Osteoblast (primary cell): Measurements from ENCODE around the gene VMAC. TPM values are rescaled to one million over a fixed set of nuclear protein-coding genes. Genes with fewer than 3 reads are reported as not detected.

Experiments
- DNase-seq: peaks from one replicate; pipeline ENCODE4 v3.0.0; 2011; ENCODE audit warnings: low spot score, mixed read lengths; ENCODE audit not compliant: insufficient read length; ENCODE audit errors: missing footprints
- H2AFZ ChIP-seq: 2 replicates; pipeline ENCODE4 v1.6.0; 2011; ENCODE audit warnings: mild to moderate bottlenecking, low read length
- H3K27ac ChIP-seq: 2 replicates; pipeline ENCODE4 v1.5.1; 2011; ENCODE audit warnings: mild to moderate bottlenecking, low read depth, low read length, moderate library complexity
- H3K27me3 ChIP-seq: 2 replicates; pipeline ENCODE4 v1.6.0; 2012; ENCODE audit warnings: mild to moderate bottlenecking, control low read depth, inconsistent platforms, low read length, moderate library complexity; ENCODE audit not compliant: insufficient read depth
- H3K36me3 ChIP-seq: 2 replicates; pipeline ENCODE4 v1.5.1; 2011; ENCODE audit warnings: mild to moderate bottlenecking, low read length, control low read depth, moderate library complexity; ENCODE audit not compliant: insufficient read depth
- H3K4me1 ChIP-seq: 2 replicates; pipeline ENCODE4 v1.5.1; 2011; ENCODE audit warnings: mild to moderate bottlenecking, low read length, control low read depth, moderate library complexity; ENCODE audit not compliant: insufficient read depth
- H3K4me2 ChIP-seq: 2 replicates; pipeline ENCODE4 v1.6.0; 2011; ENCODE audit warnings: mild to moderate bottlenecking, low read length; ENCODE audit not compliant: insufficient read depth
- H3K4me3 ChIP-seq: fragments of 200-600 bp; sonication (generic); 3 replicates; pipeline ENCODE4 v1.5.1; 2012; ENCODE audit warnings: mild to moderate bottlenecking, low read length, inconsistent platforms; ENCODE audit not compliant: insufficient read depth
- H3K79me2 ChIP-seq: 2 replicates; pipeline ENCODE4 v1.6.0; 2012; ENCODE audit warnings: mild to moderate bottlenecking, low read length, control low read depth, inconsistent platforms; ENCODE audit not compliant: insufficient read depth
- H3K9me3 ChIP-seq: 2 replicates; pipeline ENCODE4 v1.5.1; 2011; ENCODE audit warnings: low read depth, low read length, control low read depth
- H4K20me1 ChIP-seq: 2 replicates; pipeline ENCODE4 v1.6.0; 2012; ENCODE audit warnings: mild to moderate bottlenecking, low read length, control low read depth; ENCODE audit not compliant: insufficient read depth
- total RNA-seq: library from RNA; depleted of rRNA; stranded (reverse); fragments of >200 nt; gene quantifications from 2 replicates; pipeline ENCODE4 v1.2.3, GENCODE V29; 2012
- TF ChIP-seq, protein P1 (sequence below): IDR thresholded peaks from 2 replicates; pipeline ENCODE4 v1.5.1; 2011; ENCODE audit warnings: mild to moderate bottlenecking, low read depth, low read length, moderate library complexity; ENCODE audit errors: extremely low read depth

Gene VMAC
- total RNA-seq, 1 donor, result 12.3 TPM

DNA sequence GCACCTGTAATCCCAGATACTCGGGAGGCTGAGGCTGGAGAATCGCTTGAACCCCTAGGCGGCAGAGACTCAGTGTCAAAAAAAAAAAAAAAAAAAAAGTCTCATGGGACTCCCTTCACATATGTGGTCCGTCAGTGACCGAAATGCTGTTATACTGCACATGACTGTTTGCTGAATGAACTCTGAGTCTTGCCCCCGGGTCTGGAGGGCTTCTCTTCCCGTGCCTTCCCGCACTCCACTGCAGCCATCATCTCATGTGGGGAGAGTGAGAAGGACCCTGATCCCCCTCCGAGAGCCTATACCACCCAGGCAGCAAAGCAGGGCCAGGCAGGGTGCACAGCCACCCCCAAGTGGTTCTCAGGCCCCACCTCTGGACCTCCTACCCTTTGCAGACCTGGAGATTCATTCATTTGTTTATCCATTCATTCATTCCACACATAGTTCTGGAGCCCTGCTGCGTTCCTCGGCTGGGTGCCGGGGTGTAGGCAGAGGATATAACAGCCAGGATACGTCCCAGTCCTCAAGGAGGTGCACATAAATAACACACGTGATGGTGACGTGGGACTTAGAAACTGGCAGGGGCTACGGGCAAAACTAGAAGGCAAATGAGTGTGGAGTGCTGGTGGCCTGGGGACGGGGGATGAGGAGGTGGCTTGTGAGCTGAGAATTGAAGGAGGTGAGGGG lies 15.2 kb upstream of the VMAC start:
- no peaks in the 10 kb centered on the region for H3K36me3 ChIP-seq
- peaks cover 7% of the 10 kb centered on the region for H4K20me1 ChIP-seq
- H3K9me3 ChIP-seq, result no peaks in the 10 kb centered on the region
- no peak overlapping the region for H3K27ac ChIP-seq
- peaks cover 4% of the 10 kb centered on the region for H3K4me1 ChIP-seq
- no peak overlapping the region for H2AFZ ChIP-seq
- peak; percentile 83 for DNase-seq
- H3K79me2 ChIP-seq, result no peaks in the 10 kb centered on the region
- TF ChIP-seq, protein P1, sequence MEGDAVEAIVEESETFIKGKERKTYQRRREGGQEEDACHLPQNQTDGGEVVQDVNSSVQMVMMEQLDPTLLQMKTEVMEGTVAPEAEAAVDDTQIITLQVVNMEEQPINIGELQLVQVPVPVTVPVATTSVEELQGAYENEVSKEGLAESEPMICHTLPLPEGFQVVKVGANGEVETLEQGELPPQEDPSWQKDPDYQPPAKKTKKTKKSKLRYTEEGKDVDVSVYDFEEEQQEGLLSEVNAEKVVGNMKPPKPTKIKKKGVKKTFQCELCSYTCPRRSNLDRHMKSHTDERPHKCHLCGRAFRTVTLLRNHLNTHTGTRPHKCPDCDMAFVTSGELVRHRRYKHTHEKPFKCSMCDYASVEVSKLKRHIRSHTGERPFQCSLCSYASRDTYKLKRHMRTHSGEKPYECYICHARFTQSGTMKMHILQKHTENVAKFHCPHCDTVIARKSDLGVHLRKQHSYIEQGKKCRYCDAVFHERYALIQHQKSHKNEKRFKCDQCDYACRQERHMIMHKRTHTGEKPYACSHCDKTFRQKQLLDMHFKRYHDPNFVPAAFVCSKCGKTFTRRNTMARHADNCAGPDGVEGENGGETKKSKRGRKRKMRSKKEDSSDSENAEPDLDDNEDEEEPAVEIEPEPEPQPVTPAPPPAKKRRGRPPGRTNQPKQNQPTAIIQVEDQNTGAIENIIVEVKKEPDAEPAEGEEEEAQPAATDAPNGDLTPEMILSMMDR, result no peak
- H3K4me3 ChIP-seq, result no peak overlapping the region
- H3K27me3 ChIP-seq, result peaks cover 24% of the 10 kb centered on the region
- H3K4me2 ChIP-seq, result no peak overlapping the region

DNA sequence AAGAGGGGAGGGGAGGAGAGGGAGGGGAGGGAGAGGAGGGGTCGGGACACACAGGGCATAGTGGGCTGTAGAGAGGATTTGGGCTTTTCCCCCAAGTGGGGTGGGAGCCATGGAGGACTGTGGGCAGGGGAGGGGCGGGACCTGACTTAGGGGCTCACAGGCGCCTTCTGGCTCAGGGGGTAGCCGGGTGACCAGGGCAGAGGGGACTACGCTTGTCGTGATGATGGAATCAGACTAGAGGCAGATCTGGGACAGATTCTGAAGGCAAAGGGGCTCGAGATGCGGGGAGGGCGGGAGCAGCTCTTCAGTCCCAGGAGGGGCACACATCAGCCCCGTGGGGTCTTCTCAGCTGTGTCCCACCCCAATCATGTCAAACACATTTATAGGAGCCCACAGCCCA lies 14.6 kb upstream of the VMAC start:
- H3K79me2 ChIP-seq, result no peaks in the 10 kb centered on the region
- TF ChIP-seq, protein P1, result no peak
- no peak overlapping the region for H2AFZ ChIP-seq
- H3K4me1 ChIP-seq, result peaks cover 4% of the 10 kb centered on the region
- H3K4me2 ChIP-seq, result no peak overlapping the region
- peaks cover 10% of the 10 kb centered on the region for H4K20me1 ChIP-seq
- no peaks in the 10 kb centered on the region for H3K9me3 ChIP-seq
- peak; percentile 88 for DNase-seq
- H3K27ac ChIP-seq, result no peak overlapping the region
- no peak overlapping the region for H3K4me3 ChIP-seq
- no peaks in the 10 kb centered on the region for H3K36me3 ChIP-seq
- H3K27me3 ChIP-seq, result peaks cover 24% of the 10 kb centered on the region

GRCh38 chr19:5891572-5891937 lies 13.1 kb upstream of the VMAC start:
- Histone ChIP-seq H2AFZ (no peak overlapping the region), H3K4me1 (peaks cover 4% of the 10 kb centered on the region), H4K20me1 (peaks cover 16% of the 10 kb centered on the region), H3K4me3 (no peak overlapping the region), H3K9me3 (no peaks in the 10 kb centered on the region), H3K36me3 (peaks cover 2% of the 10 kb centered on the region), H3K79me2 (no peaks in the 10 kb centered on the region), H3K27ac (no peak overlapping the region), H3K4me2 (no peak overlapping the region), H3K27me3 (peaks cover 24% of the 10 kb centered on the region)
- TF ChIP-seq, protein P1, result no peak
- DNase-seq, result peak; percentile 74

DNA sequence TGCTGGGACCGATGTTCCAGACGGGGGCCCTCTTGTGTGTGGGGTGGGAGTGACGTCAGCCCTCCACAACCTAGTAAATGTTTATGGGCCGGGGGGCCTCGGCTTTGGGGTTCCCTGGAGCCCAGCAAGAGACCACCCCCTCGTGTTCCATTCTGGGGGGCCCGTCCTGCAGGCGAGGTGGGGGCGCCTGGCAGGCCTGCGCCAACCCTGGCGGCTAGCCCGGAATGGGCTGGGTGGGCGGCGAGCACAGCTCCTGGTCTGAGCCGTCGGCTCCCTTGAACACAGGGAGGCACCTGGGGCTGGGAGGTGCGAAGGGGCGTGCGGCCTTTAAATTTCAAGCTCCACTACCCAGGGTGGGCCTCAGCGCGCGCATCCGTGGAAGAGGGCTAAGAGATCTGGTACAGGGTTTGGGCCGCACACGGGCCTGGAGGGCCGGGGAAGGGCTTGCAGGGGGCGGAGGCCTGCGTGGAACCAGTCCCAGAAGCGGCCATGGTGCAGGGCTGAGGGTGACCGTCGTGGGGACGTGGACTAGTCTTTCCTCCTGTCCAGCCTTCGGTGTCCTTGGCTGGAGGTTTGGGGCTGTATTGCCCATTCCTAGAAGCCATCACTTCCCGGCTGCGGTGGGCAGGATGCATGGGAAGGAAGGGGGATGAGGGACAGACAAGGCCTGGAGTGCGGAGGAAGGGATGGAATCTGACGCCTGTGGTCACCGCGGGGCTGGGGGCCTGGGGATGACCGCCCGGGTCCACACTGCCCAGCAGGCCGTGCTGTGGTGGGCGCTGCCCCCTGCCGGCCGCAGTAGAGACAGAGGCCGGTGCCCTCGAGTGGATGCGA lies 12.5 kb upstream of the VMAC start:
- Histone ChIP-seq H3K36me3 (peaks cover 4% of the 10 kb centered on the region), H3K79me2 (peaks cover 2% of the 10 kb centered on the region), H4K20me1 (peaks cover 22% of the 10 kb centered on the region), H2AFZ (no peak overlapping the region), H3K4me1 (peaks cover 4% of the 10 kb centered on the region), H3K27ac (no peak overlapping the region), H3K4me3 (no peak overlapping the region), H3K4me2 (no peak overlapping the region), H3K27me3 (peaks cover 24% of the 10 kb centered on the region), H3K9me3 (no peaks in the 10 kb centered on the region)
- TF ChIP-seq, protein P1, result peak; percentile 62
- peak; percentile 94 for DNase-seq
